BE2C (cell line): Measurements from ENCODE around the gene USE1.
"Not testable (repeated sequence)": the region's sequence is repeated elsewhere in the genome, so short reads cannot be mapped to it uniquely, and the experiment has no call there.

Experiments used
- DNase-seq: peaks from one replicate; pipeline ENCODE4 v3.0.0-alpha.2; 2020
- H3K27me3 ChIP-seq: fragments of 250-450 bp; sonication (Bioruptor Pico); 2 replicates; pipeline ENCODE4 v1.5.1; 2020; ENCODE audit warnings: mild to moderate bottlenecking
- H3K36me3 ChIP-seq: fragments of 250-450 bp; sonication (Bioruptor Pico); 2 replicates; pipeline ENCODE4 v1.5.1; 2020; ENCODE audit warnings: mild to moderate bottlenecking
- H3K4me1 ChIP-seq: fragments of 250-450 bp; sonication (Bioruptor Pico); 2 replicates; pipeline ENCODE4 v1.5.1; 2020
- H3K4me3 ChIP-seq: 2 replicates; pipeline ENCODE4 v1.5.1; 2011; ENCODE audit warnings: low read depth, low read length
- H3K9me3 ChIP-seq: fragments of 250-450 bp; sonication (Bioruptor Pico); 2 replicates; pipeline ENCODE4 v1.5.1; 2020
- TF ChIP-seq, protein P1 (sequence below): IDR thresholded peaks from 2 replicates; pipeline ENCODE4 v1.5.1; 2012; ENCODE audit warnings: mild to moderate bottlenecking, low read depth, low read length

USE1 gene

DNA sequence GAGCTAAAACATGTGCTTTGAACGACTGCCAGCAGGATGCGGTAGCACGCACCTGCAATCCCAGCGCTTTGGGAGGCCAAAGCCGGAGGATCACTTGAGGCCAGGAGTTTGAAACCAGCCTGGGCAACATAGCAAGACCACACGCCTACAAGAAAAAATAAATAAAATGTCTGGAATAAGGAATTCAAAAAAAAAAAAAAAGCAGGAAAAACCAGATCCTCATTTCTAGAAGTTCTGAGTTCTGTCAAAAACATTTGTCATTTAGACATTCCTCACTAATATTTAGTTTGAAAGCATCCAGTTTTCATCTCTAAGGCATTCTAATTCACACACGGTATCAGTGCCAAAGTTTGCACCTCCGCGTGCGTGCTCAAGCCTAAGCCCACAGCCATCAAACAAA lies 36.9 kb upstream of the USE1 start:
- TF ChIP-seq, protein P1, sequence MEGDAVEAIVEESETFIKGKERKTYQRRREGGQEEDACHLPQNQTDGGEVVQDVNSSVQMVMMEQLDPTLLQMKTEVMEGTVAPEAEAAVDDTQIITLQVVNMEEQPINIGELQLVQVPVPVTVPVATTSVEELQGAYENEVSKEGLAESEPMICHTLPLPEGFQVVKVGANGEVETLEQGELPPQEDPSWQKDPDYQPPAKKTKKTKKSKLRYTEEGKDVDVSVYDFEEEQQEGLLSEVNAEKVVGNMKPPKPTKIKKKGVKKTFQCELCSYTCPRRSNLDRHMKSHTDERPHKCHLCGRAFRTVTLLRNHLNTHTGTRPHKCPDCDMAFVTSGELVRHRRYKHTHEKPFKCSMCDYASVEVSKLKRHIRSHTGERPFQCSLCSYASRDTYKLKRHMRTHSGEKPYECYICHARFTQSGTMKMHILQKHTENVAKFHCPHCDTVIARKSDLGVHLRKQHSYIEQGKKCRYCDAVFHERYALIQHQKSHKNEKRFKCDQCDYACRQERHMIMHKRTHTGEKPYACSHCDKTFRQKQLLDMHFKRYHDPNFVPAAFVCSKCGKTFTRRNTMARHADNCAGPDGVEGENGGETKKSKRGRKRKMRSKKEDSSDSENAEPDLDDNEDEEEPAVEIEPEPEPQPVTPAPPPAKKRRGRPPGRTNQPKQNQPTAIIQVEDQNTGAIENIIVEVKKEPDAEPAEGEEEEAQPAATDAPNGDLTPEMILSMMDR, result no peak
- Histone ChIP-seq H3K4me3 (no peak overlapping the region), H3K9me3 (no peaks in the 10 kb centered on the region), H3K27me3 (no peaks in the 10 kb centered on the region), H3K4me1 (no peaks in the 10 kb centered on the region), H3K36me3 (no peaks in the 10 kb centered on the region; the same call in none of the 2 replicates)
- no peak for DNase-seq

DNA sequence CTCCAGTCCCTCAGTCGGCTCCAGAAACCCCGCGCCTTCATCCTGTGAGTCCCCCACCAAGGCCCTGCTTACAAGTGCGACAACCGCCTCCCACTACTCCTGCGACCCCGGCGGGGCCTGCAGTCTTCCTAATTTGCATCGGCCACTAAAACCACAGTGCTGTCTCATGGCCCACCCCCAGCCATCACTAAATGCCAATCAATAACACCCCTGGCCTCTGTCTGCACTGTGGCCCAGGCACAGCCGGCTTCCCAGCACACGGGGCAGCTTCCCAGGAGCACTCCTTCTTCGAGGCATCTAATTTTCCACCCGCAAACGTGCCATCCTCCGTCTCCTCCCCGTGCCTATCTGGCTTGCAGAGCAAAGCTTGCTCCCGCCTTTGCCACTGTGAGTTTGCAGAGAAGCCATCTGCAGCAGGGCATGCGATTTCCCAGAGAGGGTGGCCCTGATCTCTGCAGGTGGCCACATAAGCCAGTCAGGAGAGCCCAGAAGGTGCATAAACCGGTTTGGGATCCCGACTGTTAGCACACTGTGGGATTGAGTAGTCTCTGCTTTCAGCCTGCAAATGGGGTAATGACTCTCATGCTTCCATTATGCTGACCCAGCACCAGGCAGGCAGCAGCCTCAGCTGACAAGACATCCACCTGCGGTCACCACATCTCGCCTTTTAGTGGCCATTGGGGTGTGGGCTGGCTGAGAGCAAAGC lies 34.0 kb upstream of the USE1 start:
- H3K36me3 ChIP-seq, result no peaks in the 10 kb centered on the region; the same call in 1 of the 2 replicates

DNA sequence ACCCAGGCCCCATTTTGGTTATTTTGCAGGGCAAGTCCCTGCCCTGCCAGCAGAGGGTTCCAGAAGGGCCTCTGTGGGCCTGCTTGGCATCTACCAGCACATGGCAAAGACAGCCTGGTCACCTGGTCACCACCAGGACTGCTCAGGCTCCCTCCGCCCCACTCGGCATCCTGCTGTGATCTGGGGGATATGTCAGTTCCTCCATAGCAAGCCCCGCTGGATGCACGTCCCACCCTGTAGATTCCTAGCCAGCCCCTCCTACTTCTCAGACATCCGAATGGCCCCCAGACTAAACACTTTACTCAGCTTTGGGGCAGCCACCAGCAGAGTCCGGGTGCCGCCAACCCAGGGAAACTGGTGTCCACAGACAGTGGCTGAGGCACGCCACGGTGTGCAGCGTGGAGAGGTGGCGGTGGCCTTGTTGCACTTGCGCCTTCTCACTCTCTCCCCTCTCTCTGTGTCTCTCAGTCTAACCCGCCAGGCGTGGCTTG lies 31.8 kb upstream of the USE1 start:
- Histone ChIP-seq H3K36me3 (peaks cover 4% of the 10 kb centered on the region; the same call in 1 of the 2 replicates), H3K9me3 (no peaks in the 10 kb centered on the region), H3K4me3 (no peak overlapping the region), H3K4me1 (no peaks in the 10 kb centered on the region), H3K27me3 (no peaks in the 10 kb centered on the region)
- DNase-seq, result no peak
- TF ChIP-seq, protein P1, result no peak

More for the DNA sequence above, 34.0 kb upstream of the USE1 start:
- H3K27me3 ChIP-seq, result no peaks in the 10 kb centered on the region
- no peak for DNase-seq
- H3K9me3 ChIP-seq, result no peaks in the 10 kb centered on the region
- H3K4me1 ChIP-seq, result no peaks in the 10 kb centered on the region
- TF ChIP-seq, protein P1, result no peak
- no peak overlapping the region for H3K4me3 ChIP-seq

DNA sequence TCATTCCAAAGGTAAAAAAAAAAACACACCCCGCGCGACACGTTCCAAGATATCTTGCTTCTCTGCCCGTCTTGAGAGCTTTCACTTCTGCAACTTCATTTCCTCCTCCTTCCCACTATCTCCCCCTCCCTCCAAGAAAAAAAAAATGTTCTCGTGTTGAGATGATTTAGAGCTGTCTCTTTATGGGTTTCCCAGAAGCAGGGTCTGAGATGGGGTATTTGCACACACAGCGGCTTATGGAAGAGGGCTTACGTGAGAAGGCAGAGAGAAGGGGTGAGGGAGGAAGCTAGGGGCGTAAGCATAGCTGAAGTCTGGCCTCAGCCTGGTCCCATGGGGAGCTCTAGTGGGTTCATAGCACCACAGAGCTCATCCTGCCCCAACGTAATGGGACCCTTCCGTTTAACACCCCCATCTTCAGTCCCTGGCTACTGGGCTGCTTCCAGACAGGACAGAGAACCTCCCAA lies 31.3 kb upstream of the USE1 start:
- no peak for DNase-seq
- H3K36me3 ChIP-seq, result peaks cover 4% of the 10 kb centered on the region; the same call in 1 of the 2 replicates
- no peak overlapping the region for H3K4me3 ChIP-seq
- no peaks in the 10 kb centered on the region for H3K27me3 ChIP-seq
- no peaks in the 10 kb centered on the region for H3K4me1 ChIP-seq
- TF ChIP-seq, protein P1, result no peak
- no peaks in the 10 kb centered on the region for H3K9me3 ChIP-seq

DNA sequence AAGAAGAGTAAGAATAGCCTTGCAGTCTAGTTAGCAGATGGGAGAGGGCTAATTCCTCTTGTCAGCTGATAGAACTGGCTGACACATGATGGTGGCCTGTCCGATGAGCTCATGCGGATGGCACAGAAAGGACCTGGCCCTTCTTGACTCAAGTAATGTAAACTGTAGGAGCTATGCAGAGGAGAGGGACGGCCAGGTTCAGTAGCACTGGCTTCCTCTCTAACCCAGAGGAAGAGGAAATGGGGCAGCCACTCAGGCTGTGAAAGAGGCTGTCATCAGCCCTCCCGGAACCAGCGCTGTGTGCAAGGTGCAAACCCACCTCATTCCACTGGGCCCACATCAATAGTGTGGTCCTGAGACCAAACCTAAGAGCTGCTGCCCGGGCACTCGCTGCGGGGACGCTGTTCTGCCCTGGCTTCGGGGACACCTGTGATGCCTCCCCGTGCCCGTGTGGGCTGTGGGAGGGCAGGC lies 30.8 kb upstream of the USE1 start:
- H3K9me3 ChIP-seq, result no peaks in the 10 kb centered on the region
- no peak for DNase-seq
- H3K27me3 ChIP-seq, result no peaks in the 10 kb centered on the region
- no peaks in the 10 kb centered on the region for H3K4me1 ChIP-seq
- no peak overlapping the region for H3K4me3 ChIP-seq
- TF ChIP-seq, protein P1, result no peak
- H3K36me3 ChIP-seq, result peaks cover 4% of the 10 kb centered on the region; the same call in 1 of the 2 replicates

DNA sequence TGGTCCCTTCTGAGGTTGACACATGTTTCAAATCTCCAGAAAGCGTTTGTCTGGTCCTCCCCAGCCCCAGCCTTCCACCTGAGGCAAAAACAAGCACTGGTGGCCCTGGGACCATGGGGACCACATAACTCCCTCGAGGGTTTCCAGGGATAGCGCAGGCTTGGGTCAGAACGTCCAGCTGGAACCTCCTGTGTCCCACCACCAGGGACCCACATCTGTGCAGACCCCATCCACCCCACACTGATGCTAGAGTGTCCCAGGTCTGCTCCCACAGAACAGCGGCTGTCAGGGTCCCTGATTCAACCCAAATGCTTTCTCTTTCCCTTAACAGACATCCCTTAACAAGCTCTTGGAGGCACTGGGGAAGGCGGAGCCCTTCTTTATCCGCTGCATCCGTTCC lies 29.6 kb upstream of the USE1 start:
- H3K4me3 ChIP-seq, result no peak overlapping the region
- TF ChIP-seq, protein P1, result no peak
- peaks cover 4% of the 10 kb centered on the region; the same call in 1 of the 2 replicates for H3K36me3 ChIP-seq
- no peaks in the 10 kb centered on the region for H3K4me1 ChIP-seq
- DNase-seq, result no peak
- no peaks in the 10 kb centered on the region for H3K27me3 ChIP-seq
- H3K9me3 ChIP-seq, result no peaks in the 10 kb centered on the region

DNA sequence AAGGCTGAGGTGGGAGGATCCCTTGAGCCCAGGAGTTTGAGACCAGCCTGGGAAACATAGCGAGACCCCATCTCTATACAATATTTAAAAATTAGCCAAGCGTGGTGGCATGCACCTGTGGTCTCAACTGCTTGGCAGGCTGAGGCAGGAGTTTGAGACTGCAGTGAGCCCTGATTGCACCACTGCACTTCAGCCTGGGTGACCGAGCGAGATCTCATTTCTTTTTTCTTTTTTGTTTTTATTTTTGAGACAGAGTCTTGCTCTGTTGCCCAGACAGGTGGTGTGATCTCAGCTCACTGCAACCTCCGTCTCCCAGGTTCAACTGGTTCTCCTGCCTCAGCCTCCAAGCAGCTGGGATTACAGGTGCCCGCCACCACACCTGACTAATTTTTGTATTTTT lies 23.4 kb upstream of the USE1 start:
- H3K4me3 ChIP-seq, DNase-seq, H3K4me1 ChIP-seq, H3K36me3 ChIP-seq, H3K27me3 ChIP-seq, H3K9me3 ChIP-seq: not testable (repeated sequence)
